HG03439 (cell line): ENCODE results near the gene CTIF.
A peak's percentile ranks its signal among the peaks of the same experiment; 100 is the strongest.

ENCODE experiments used
- ATAC-seq: cut with Tn5 transposase; IDR thresholded peaks from one replicate; pipeline ENCODE4 v1.9.1; 2021; ENCODE audit warnings: mild to moderate bottlenecking, moderate library complexity; ENCODE audit not compliant: unreplicated experiment

CTIF gene

DNA sequence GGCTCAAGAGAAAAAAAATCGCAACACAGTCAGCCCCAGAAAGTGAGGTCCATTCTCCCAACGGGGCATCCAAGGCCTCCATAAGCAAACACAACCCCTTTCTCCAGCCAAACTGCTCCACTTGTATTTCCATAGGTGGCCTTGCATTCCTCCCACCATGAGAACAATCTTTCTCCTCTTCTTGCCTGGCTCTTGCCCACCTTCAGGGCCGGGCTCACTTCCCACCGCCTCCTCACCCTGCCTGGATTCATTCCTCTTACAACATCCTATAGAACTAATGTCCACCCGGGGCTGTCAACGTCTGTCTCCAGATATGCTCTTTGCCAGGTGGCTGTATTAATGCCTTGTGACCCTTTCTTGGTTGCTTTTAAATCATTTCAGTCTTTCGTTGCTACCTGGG, 287.4 kb downstream of the CTIF start:
- ATAC-seq, result no peak

DNA sequence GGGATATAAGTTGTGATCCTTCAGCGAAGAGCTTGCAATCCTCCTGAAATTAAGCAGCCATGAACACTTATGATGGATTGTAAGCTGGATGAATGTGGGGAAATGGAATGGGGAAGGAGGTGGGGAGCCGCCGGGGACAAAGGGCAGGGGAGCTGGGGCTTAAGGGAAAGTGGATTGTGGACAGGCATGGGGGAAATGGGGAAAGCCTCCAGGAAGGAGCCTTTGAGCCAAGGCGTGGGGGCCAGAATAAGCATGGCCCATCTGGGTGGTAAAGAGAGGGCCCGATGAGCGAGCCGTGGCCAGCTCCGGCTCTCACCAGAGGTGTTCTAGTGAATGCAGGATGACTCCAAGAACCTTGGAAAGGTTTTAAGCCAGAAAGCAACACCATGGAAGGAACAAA, 288.0 kb downstream of the CTIF start:
- ATAC-seq, result no peak

DNA sequence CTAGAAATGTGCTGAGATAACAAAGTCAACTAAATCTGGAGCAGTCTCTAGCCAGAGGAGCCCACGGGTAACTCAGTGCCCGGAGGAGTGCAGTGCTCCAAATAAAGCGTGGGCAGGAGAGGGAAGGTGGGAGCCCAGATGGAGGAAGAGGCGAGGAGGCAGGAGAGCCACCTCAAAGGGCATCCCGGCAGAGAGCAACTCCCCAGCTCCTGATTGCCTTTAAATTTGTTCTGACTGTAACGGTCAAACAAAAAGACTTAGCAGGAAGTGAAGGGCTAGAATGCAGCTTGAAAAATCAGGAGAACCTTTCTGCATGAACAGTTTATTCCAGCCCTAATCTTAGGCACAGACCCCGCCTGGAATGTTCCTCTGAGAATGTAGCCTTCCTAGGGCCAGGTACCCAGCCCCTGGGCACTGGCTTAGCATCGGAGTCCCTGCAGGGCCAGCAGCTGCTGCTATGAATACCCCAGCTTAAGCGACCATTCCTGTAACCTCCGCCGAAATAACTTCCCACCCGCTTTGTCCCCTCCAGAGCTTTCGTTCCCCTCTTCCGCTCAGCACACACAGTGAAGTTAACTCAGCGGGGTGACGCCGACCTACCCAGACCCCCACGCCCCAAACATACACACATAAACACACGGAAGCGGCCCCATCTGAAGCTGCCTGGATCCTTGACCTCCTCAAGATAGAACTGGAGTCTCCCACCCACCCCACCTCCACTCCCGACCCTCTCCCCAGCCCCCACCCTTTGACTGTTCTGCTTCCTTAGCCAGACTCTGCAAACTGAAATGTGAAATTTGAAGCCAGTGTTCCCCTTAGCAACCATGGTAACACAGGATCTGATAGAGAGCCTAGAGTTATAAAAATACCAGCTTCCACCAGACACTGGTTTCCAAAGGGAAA, 288.7 kb downstream of the CTIF start:
- no peak for ATAC-seq

DNA sequence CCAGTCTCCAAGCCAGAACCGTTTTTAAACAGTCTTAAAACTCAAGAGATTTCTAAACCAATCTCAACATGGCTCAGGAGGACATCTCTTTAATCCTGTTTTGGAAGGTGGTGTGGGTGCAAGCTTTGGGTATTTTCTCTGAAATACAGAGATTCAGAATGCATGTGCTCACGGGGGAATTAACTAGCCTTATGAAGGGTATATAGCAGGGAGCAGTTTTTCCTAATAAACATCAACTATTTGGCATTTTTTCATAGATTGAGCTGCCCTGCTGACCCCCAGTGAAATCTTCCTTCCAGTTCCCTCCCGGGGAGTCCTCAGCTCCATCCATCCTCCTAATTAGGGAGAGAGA, 289.3 kb downstream of the CTIF start:
- no peak for ATAC-seq

DNA sequence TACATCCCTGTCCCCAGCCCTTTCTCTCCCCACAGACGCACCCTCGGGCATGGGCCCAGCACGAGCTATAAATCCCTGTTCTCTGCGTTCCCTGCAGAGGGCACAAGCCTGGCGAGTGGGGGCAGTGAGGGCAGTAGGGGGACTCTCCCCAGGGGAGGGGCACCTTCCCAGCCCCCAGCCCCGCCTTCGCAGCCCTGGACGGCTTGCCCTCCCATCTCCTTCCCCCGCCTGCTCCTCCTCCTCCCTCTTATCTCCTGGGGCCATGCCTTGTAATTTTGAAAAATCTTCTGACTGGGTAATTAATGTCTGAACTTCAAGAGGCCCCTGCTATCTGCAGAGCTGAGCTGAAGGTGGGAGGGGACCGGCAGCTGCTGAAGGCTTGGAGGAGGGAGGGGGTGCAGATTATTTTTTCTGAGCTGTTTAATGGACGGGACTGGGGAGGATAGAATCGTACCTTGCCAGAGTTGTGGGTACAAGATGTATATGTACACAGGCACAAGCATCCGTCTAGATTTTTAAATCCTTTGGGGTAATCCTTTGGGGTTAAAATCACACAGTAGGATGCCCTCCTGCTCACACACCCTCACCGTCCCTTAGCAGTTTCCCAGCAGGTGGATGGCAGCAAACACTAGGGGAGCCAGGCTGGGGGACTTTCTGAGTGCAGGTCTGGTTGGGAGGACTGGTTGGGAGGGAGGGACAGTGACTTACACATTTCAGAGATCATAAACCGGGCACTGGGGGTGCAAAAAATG, 290.0 kb downstream of the CTIF start:
- no peak for ATAC-seq

DNA sequence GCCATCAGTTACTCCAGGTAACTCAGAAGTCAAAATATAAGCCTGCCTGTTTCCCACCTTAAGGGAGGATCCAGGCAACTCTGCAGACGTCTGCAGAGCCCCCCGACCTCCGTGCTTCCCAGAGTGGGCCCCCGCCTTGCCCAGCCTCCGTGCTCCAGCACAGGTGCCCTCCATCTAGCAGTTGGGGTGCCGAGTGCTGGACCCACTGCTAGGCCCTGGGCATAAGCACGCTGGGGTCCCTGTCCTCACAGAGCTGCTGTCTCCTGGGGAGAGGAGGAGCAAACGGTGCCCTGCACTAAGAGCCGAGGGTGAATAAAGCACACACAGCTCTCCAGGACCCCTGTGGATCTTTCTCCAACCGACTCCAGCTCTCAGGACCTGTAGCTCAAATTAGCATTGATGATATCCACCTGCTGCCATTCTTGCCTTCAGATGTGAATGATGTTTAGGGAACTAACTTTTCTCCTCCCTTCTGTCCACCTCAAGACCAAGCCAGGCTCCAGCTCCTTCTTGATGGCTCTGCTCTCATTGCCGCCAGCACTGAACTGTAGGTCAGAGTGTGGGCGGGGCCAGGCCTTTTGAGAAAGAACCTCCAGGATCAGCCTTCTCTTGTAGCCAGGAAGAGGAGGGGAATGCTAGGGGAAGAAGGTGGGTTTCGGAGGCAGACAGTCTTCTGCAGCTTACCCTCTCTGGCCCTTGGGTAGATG, 290.8 kb downstream of the CTIF start:
- no peak for ATAC-seq

DNA sequence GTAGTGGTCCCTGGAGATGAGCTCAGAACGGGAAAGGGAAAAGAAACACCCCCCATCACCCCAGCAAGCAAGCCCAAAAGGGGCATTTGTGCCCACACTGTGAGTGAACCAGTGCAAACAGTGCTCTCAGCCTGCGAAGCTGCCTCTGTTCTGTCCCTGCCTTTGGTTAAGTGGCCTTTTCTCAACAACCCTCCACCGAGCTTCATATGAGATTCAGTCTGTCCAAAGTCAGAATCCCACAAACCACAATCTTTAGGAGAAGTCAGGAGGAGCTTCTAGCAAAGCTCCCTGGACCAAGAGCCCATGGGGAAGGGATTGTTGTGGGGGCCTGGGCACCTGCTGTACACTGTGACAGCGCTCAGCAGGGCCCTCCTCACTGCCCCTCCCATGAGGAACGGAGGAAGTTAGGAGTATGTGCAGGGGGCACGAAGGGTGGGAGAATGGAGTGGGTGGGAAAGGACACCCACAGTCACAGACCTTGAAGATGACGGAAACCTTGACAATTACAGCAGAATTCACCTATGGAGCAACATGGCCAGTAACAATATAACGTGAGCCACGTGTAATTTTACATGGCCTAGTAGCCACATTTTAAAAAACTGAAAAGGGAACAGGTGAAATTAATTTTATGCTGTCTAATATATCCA, 292.4 kb downstream of the CTIF start:
- ATAC-seq, result no peak

DNA sequence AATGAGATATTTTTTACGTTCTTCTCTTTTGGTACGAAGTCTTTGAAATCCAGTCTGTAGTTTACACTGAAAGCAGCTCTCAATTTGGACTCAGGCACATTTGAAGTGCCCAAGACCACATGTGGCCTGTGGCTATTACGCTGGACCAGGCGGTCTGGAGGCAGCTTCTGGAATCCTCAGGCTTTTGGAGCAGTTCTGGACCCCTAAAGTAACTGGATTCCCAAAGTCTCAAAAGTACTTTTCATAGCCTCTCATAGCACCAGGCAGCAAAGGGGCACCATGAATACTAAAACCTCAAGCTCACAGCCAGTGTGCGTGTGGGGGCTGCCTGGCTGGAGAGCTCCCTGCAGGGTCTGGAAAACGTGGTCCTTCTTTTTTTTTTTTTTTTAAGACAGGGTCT, 293.0 kb downstream of the CTIF start:
- ATAC-seq, result no peak

DNA sequence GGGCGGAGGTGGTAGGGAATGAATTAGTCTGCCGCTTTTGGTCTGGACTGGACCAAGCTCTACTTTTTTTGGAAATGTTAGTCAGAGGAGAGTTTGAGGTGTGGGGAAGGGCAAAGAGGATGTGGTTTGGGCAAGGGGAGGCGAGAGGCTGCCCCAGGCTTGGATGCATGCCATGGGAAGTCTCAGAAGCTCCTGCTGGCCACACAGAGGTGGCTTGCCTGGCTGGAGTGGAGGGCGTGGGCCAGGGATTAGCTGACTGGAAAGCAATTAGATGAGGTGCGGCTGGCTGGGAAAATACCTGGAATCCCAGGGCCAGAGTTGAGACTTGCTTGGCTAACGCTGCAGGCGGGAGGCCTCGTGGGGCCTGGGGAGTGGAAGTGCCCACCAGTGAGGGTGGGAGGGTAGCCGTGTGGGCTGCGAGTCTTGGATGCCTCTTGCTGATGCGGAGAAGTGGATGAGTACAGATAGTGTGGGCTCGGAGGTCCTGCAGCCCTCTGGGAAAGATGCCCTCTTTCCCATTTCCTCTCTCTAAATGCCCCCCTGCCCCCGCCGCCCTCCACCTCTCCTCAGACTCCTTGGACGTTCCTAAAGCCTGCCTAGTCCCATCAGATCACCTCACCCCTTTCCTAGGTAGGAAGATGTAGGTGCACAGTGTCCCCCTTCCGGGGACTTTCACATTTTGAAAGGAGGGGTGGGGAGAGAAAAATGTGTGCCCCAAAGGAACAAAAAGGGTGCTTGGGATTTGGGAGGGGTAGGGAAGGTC, 294.3 kb downstream of the CTIF start:
- no peak for ATAC-seq

DNA sequence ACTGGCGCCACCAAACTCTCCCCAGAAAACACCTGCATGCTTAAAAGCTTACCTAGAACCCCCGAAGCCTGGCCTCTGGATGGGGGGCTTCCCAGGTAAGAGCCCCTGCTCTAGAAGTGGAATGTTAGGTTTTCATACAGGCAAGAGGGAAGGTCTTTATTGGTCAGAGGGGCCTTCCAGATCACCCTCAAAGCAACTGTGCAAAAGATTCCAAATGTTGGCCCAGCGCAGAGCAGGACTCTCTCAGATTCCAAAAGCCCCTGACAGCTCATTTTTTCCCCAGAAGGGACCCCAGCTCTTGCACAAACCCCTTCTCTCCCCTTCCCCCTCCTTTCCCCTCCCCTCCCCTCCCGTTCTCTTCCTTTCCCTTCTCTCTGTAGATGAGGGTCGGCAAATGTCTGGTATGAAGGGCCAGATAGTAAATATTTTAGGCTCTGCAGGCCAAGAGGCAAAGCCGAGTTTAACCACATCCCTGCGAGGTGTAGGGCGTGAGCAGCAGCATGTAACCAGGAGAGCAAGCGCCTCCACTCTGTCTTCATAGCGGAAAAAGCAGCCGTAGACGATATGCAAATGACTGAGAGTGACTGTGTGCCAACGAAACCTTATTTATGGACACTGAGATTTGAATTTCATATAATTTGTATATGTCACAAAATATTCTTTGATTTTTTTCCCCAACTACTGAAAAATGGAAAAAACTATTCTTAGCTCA, 295.0 kb downstream of the CTIF start:
- peak; percentile 67 for ATAC-seq

DNA sequence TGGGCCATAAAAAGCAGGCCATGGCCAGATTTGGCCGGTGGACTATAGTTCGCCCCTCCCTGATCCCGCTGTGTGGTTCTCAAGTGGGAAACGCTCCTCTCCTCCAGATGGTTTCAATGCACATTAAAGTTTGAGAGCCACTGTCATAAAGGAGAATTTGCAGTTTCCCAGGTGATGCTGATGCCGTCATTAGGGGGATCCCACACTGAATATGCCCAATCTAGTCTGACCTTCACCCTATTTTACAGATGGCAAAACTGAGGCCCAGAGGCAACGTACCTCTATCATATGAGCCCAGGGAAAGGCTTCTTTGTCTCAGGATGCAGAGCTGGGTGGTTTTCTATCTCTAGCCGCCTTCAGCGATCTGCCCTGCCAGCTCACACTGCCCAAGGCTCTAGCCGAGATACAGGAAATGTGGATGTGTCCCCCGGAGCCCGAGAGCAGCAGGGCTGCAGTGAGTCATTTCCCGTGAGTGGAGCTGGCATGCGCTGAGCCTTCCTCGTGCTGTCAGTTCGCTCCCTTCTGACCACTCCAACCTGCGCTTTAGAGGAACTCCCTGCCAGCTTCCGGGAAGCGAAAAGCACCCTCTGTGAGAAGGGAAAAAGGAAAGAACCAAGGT, 295.7 kb downstream of the CTIF start:
- peak; percentile 63 for ATAC-seq

DNA sequence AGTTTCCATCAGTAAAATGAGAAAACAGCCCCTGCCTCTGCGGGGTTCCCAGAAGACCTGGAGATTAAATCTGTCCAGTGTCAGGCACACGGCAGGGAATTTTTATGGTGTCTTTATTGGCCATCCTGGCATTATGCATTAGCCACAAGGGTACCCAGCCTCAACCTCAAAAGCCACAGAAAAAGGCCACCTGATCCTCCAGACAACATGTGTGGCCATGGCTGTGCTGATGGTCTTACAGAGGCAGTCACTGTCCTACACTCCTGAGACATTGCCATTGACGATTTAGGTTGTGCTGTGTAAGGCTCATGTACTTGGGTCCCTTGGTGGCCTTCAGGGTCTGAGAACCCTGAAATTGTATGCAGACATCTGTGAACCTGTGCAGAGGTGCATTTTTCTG, 296.3 kb downstream of the CTIF start:
- no peak for ATAC-seq

DNA sequence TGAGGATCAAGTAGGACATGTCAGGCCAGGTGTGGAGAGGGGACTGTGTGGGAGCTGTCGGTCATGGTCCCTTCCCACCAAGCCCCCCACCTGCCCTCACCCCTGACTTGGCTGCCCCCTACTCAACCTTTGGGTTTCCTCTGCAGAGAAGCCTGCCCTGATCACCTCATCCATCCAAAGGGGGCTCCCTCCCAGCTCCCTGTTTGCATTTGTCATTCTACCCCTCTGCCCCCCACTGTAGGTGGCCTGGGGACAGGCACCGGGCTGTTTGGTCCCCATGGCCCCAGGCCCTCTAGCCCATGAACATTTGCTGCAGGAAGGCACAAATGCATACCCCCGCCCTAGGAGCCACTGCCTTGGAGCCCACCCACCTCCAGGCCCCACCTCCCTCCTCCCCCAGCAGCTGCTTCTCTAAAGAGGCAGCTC, 296.9 kb downstream of the CTIF start:
- ATAC-seq, result no peak

DNA sequence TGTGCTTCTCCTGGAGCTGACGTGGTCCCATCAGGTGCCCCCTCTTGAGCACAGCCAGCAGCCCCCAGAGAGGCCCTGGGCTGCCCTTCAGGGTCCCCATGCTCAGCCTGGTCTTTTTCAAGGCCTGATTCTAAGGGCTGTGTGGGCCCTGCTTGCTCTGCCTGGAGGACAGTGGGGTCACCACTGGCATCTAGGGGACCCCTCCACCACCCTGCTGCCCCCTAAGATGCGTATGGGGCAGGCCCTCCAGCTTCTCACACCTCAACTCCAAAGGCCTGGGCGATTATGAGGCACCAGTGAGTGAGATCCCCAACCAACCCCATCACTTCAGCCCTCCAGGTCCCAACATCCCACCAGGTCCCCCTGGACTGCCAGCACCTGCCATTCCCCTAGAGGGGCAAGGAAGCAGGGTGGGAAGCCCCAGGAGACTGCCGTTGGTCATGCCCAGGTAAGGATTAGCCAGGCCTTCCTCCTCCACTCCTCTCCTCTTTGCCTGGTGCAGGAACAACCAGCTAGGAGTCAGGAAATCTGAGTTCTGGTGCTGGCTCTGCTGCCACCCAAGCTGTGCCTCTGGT, 297.5 kb downstream of the CTIF start:
- ATAC-seq, result no peak

DNA sequence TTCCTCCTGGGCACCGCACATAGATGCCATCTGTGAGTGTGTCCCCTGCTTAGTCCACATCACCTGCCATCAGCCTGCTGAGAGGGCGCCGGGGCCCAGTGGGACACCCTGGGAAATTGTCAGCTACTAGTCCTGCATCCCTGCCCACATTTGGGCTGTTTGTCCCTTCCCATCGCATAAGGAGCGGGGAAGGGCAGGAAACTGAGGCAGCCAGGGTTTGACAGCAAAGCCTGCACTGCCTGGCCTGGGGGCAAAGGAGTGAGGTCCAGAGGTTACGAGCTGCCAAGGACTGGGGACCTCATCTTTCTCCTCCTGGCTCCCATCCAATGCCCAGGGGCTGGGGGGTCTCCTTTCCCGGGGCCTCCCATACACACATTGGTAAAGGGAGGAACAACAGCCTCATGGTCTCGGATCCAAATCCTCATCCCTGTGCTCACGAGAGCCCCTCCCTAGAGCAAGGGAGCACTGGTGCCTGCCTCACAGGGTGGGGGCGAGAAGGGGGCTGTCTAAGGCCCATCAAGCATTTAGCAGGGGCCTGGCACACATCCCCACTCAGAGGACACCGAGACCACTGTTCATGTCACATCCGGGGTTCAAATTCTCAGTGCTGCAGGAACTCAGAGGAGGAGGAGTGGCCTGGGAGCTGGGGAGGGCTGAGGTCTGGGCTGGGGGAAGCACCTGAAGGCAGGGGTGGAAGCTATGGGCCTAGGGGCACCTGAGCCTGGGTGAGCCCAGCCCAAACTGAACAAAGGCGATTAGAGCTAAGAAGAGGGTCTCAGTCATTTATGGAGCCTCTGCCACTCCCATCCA, 298.2 kb downstream of the CTIF start:
- no peak for ATAC-seq

DNA sequence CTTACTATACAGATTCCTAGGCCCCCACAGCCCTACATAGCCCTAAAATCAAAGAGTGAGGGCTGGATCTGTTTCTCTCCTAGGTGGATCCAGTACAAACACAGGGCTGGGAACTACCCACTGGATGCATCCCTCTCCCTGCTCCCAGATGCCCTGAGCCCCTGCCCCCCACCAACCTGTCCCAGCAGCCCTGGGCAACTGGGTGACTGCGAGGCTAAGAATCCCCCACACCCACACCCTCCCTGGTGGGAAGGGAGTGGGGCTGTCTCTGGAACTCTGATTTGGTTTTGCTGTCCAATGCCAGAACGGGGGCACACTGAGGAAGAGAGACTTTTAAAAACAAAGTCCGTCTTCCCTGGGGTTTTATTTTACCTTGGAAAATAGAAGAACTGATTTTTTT, 298.8 kb downstream of the CTIF start:
- no peak for ATAC-seq

DNA sequence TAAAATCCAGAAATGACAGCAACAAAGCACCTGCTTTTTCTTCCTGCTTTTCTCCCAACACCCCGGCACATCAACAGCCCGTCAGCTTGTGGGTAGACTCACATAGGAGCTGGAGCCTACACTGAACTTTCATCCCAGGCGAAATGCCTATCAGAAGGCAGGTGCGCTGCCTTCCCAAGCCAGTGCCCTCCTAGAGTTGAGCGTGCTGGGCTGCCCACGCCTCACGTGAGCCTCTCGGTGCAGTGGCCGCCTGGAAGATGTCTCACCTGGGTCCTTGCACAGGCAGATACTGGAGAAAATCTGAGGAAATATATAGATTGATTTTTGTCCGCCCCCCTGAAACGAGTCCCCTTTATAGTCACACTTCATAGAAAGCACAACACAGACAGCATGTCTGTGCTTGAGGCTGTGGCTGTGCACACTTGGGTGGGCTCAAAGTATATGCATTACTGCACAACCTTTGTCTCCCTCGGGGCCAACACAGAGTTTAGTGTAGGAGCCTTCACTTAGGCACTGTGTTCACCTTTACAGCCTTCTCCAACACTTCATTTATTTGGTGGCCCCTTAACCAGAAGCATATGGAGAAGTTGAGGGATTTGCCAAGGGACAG, 299.4 kb downstream of the CTIF start:
- ATAC-seq, result no peak
